Ectodermal cell (in vitro differentiated cells): ENCODE measurements around the gene MORF4L1.

Experiments
- H3K27ac ChIP-seq: 2 replicates; pipeline ENCODE4 v1.7.0; 2013; ENCODE audit warnings: mild to moderate bottlenecking, low read depth, low read length; ENCODE audit not compliant: insufficient read depth, poor library complexity, severe bottlenecking
- H3K27me3 ChIP-seq: 2 replicates; pipeline ENCODE4 v1.7.0; 2013; ENCODE audit warnings: mild to moderate bottlenecking, low read length; ENCODE audit not compliant: insufficient read depth, control insufficient read depth, poor library complexity, severe bottlenecking
- H3K36me3 ChIP-seq: one replicate; pipeline ENCODE4 v1.7.0; 2013; ENCODE audit warnings: low read length; ENCODE audit not compliant: control insufficient read depth, insufficient read depth
- H3K4me1 ChIP-seq: one replicate; pipeline ENCODE4 v1.7.0; 2013; ENCODE audit warnings: low read length; ENCODE audit not compliant: control insufficient read depth, insufficient read depth
- H3K4me3 ChIP-seq: 2 replicates; pipeline ENCODE4 v1.7.0; 2013; ENCODE audit warnings: low read depth, low read length, control low read depth; ENCODE audit not compliant: insufficient read depth
- H3K9me3 ChIP-seq: 2 replicates; pipeline ENCODE4 v1.7.0; 2013; ENCODE audit warnings: mild to moderate bottlenecking, low read length, moderate library complexity; ENCODE audit not compliant: control insufficient read depth
- WGBS, 2 experiments: methylation state at CpG; one replicate each; pipeline ENCODE4 v1.1.7; 2013; ENCODE audit warnings: missing lambda C conversion rate in 2 of 2; 5-methylcytosine and 5-hydroxymethylcytosine counted together

Gene MORF4L1

DNA sequence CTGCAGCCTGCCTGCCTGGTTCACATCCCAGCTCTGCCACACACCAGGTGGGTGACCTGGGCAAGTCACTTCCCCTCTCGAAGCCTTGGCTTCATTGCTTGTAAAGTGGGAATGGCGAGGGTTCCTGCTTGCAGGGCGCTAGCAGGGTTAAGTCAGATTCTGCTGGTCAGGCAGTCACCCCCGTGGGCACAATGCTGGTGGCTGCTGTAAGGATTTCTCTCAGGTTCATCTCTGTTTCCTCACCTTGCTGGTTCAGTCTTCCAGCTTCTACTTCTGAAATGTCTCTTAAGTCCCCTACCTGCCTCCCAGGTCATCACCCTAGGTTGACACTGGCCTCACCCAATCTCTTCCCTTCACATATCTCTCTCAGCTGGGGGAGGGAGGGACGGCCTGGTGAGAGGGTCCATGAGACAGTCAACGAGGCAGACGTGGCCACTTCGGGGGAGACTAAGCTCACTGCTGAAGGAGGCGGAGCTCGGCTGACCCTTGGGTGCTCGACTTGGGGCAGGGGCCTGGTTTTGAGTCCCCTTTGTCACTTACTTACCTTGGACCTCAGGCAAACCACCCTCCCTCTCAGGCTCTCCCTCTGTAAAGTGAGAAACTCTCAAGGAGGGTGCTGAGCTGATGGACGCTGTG lies 60.6 kb downstream of the MORF4L1 start:
- no peak overlapping the region for H3K27ac ChIP-seq
- no peaks in the 10 kb centered on the region for H3K9me3 ChIP-seq
- H3K4me3 ChIP-seq = no peak overlapping the region
- H3K4me1 ChIP-seq = no peaks in the 10 kb centered on the region
- H3K36me3 ChIP-seq = no peaks in the 10 kb centered on the region
- 91 to 93% methylated on average over 12 of the region's 12 CpGs for WGBS, 2 experiments
- H3K27me3 ChIP-seq = no peaks in the 10 kb centered on the region

DNA sequence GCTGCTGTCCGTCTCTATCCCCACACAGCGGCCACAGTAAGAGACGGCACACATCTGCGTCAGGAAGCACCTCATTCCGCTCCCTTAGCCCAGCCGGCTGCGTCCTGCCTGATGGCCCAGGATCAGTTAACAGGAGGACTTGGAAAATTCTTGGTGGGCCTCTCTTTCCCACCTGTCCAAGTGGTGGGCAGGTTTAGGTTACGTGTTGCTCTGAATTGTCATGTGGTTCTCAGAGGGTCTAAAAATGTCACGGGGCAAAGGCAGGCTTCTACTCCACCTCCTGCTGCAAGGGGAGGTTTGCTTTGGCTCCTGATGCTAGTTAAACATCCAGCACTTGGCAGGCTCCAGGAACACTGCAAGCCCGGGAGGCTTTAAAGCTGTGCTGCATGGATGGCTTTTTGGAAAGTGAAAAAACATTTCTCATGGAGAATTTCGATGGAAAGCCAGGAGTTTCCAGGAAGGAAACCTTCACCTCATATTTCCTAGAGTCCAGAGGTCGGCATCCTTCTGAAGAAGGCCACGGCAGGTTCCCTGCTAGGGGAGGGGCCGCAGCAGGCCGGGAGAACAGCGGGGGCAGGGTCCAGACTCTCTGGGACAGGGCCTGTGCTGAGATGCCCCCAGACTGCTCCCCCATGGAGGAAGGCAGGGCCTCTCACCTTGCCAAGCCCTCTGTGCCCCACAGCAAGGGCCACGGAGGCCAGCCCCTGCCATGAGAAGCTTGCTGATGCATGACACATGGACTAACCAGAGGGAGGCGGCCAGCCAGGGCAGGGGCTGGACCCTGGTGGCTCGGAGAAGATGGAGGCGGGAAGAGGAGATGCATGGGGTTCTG lies 61.3 kb downstream of the MORF4L1 start:
- Histone ChIP-seq H3K9me3 (no peaks in the 10 kb centered on the region), H3K27ac (no peak overlapping the region), H3K36me3 (no peaks in the 10 kb centered on the region), H3K4me3 (no peak overlapping the region), H3K27me3 (no peaks in the 10 kb centered on the region), H3K4me1 (no peaks in the 10 kb centered on the region)
- WGBS, 2 experiments = 87 to 89% methylated on average over 20 of the region's 20 CpGs

DNA sequence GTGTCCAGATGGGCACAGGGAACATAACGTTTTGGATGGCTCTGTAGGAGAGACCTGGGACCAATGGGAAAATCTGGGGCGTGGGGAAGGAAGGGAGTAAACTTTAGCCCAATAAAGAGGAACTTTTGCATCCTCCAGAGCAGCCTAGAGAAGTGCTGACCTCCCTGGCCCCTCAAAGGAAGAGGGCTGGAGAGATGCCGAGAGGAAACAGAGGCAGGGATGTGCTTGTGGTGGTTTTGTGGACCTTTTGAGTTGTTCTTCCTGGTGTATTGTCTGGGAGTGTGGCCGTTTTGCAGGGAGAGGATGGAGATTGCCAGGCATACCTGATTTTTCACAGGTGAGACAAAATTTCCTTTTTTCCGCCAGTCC lies 61.9 kb downstream of the MORF4L1 start:
- Histone ChIP-seq H3K36me3 (no peaks in the 10 kb centered on the region), H3K27ac (no peak overlapping the region), H3K4me1 (no peaks in the 10 kb centered on the region), H3K9me3 (no peaks in the 10 kb centered on the region), H3K4me3 (no peak overlapping the region), H3K27me3 (no peaks in the 10 kb centered on the region)
- WGBS, 2 experiments = 89 to 91% methylated on average over 5 of the region's 5 CpGs

- Histone ChIP-seq H3K36me3 (no peaks in the 10 kb centered on the region), H3K4me1 (no peaks in the 10 kb centered on the region), H3K27me3 (no peaks in the 10 kb centered on the region), H3K9me3 (no peaks in the 10 kb centered on the region), H3K4me3 (no peak overlapping the region), H3K27ac (no peak overlapping the region)
- WGBS, 2 experiments = 84 to 86% methylated on average over 14 of the region's 14 CpGs
Measured at GRCh38 chr15:78937132-78937739, 64.5 kb downstream of the MORF4L1 start.

DNA sequence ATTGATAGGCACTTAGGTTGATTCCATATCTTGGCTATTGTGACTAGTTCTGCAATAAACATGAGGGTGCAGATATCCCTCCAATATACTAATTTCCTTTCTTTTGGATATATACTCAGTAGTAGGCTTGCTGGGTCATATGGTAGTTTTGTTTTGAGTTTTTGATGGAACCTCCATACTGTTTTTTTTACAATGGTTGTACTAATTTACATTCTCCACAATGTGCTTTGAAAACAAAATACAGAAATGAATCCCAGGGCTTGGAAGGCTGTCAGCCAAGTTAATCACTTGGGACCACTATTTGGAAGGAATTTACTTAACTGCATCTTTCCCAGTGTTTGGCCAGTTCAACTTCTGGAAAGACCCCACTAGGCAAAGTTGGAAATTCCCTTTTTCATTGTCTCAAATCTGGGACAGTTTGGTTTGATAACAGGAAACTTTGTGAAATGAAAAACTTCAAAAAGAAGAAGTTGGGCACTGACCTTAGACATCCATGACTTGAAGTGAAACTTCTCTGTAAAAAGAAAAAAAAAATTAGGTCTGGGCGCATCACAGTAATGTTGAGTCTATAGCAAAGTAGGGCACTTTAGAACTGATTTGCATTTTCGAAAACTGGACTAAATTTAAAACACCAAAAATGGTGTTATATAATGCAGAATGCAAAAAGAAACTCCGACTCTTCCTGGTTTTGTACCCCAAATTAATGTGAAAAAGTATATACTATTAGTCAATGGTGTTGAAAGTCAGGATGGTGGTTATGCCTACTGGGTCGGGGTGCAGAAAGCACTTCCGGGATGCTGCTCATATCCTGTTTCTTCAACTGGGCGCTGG lies 66.2 kb downstream of the MORF4L1 start:
- Histone ChIP-seq H3K36me3 (no peaks in the 10 kb centered on the region), H3K27me3 (peaks cover 14% of the 10 kb centered on the region), H3K4me3 (no peak overlapping the region), H3K9me3 (no peaks in the 10 kb centered on the region), H3K27ac (no peak overlapping the region), H3K4me1 (no peaks in the 10 kb centered on the region)
- 91 to 93% methylated on average over 6 of the region's 6 CpGs for WGBS, 2 experiments

- no peak overlapping the region for H3K27ac ChIP-seq
- no peak overlapping the region for H3K4me3 ChIP-seq
- H3K27me3 ChIP-seq = peaks cover 48% of the 10 kb centered on the region
- H3K4me1 ChIP-seq = no peaks in the 10 kb centered on the region
- 88 to 92% methylated on average over 4 of the region's 4 CpGs for WGBS, 2 experiments
- H3K36me3 ChIP-seq = no peaks in the 10 kb centered on the region
- no peaks in the 10 kb centered on the region for H3K9me3 ChIP-seq
Measured at GRCh38 chr15:78942741-78943140, 70.1 kb downstream of the MORF4L1 start.

- H3K4me3 ChIP-seq = no peak overlapping the region
- H3K27me3 ChIP-seq = peaks cover 48% of the 10 kb centered on the region
- no peaks in the 10 kb centered on the region for H3K4me1 ChIP-seq
- WGBS, 2 experiments = 83 to 86% methylated on average over 7 of the region's 7 CpGs
- no peaks in the 10 kb centered on the region for H3K9me3 ChIP-seq
- no peaks in the 10 kb centered on the region for H3K36me3 ChIP-seq
- no peak overlapping the region for H3K27ac ChIP-seq
Measured at GRCh38 chr15:78943692-78944091, 71.0 kb downstream of the MORF4L1 start.

- no peak overlapping the region for H3K27ac ChIP-seq
- no peaks in the 10 kb centered on the region for H3K4me1 ChIP-seq
- no peaks in the 10 kb centered on the region for H3K36me3 ChIP-seq
- no peaks in the 10 kb centered on the region for H3K9me3 ChIP-seq
- peak overlapping the region; percentile 46 for H3K4me3 ChIP-seq
- 58 to 59% methylated on average over 12 of the region's 12 CpGs for WGBS, 2 experiments
- peaks cover 48% of the 10 kb centered on the region for H3K27me3 ChIP-seq
Measured at GRCh38 chr15:78944202-78944625, 71.5 kb downstream of the MORF4L1 start.

GRCh38 chr15:78944669-78945407 lies 72.1 kb downstream of the MORF4L1 start, which contains the start of gene CTSH:
Gene CTSH, minus strand, starts transcription at chr15:78945046. Its CDS starts 65 bp downstream, at chr15:78944981.
- Histone ChIP-seq H3K27me3 (peaks cover 48% of the 10 kb centered on the region), H3K4me3 (peak within 1 kb of the TSS; percentile 46), H3K9me3 (no peaks in the 10 kb centered on the region), H3K4me1 (no peaks in the 10 kb centered on the region), H3K36me3 (no peaks in the 10 kb centered on the region), H3K27ac (no peak within 1 kb of the TSS)
- 3% methylated on average over 71 of the region's 71 CpGs for WGBS, 2 experiments
